K562 (cell line): Measurements from ENCODE around the gene CENPO. TPM values are rescaled to one million over a fixed set of nuclear protein-coding genes. Genes with fewer than 3 reads are reported as not detected.

Source experiments
- ATAC-seq: fragments of 200-7000 bp; cut with Tn5 transposase; 3 replicates; pipeline ENCODE4 v1.9.1; 2020; ENCODE audit warnings: moderate library complexity
- BruUV-seq: library from RNA; stranded (reverse); fragments of 400-500 nt; replicated peaks from 2 replicates; lab custom pipeline; 2021; lab: Mats Ljungman, UMichigan
- CTCF ChIA-PET: fragments of 300-600 bp; formaldehyde crosslinking; extraction: SDS; loops from one replicate; lab custom pipeline; 2021; ENCODE audit warnings: low intra/inter-chr PET ratio; lab: Yijun Ruan, JAX
- POLR2A ChIA-PET: fragments of 300-600, 350-650 bp; sonication (Branson Sonifier 250); formaldehyde crosslinking; extraction: SDS; loops from one replicate; lab custom pipeline; 2021; ENCODE audit warnings: antibody characterized with exemption, inconsistent platforms; lab: Yijun Ruan, JAX
- DNase-seq, 4 experiments: peaks; one replicate each; pipeline versions ENCODE4 v3.0.0 to v3.0.0-alpha.2; 2011 to 2018; ENCODE audit warnings: low spot score in 3 of 4, mixed read lengths in 3 of 4; ENCODE audit errors: extremely low read depth in 1 of 4
- FAIRE-seq: peaks from 2 replicates; lab custom pipeline; 2011; peaks lifted over from hg19 to GRCh38; lab: Jason Lieb, UNC
- H2AFZ ChIP-seq: 2 replicates; pipeline ENCODE4 v1.6.0; 2011; ENCODE audit warnings: low read depth, low read length, control low read depth, inconsistent platforms
- H3K27ac ChIP-seq: fragments of 200-600 bp; 3 replicates; pipeline ENCODE4 v1.8.0; 2011; ENCODE audit warnings: low read depth, mild to moderate bottlenecking, control low read depth, inconsistent platforms, low read length, moderate library complexity, mixed read lengths; ENCODE audit errors: extremely low read depth
- H3K27me3 ChIP-seq, 2 experiments: fragments of 300-600 bp in 1 of 2; 2 replicates in 1 of 2; 3 replicates in 1 of 2; pipeline versions ENCODE4 v1.6.0 to v1.8.0; 2011; ENCODE audit warnings: inconsistent platforms in 2 of 2, low read length in 2 of 2, mild to moderate bottlenecking in 1 of 2, mixed read lengths in 1 of 2, moderate library complexity in 1 of 2; ENCODE audit not compliant: control insufficient read depth in 2 of 2, insufficient read depth in 2 of 2
- H3K36me3 ChIP-seq: fragments of 300-600 bp; 3 replicates; pipeline ENCODE4 v1.8.0; 2011; ENCODE audit warnings: mild to moderate bottlenecking, low read length, inconsistent platforms; ENCODE audit not compliant: control insufficient read depth, insufficient read depth
- H3K4me1 ChIP-seq, 2 experiments: fragments of 200-600 bp in 1 of 2; replicated peaks in 1 of 2; 2 replicates in 1 of 2; 3 replicates in 1 of 2; pipeline versions ENCODE4 v1.5.1 to v1.8.0; 2011; ENCODE audit warnings: inconsistent platforms in 2 of 2, low read length in 2 of 2, mild to moderate bottlenecking in 1 of 2, mixed read lengths in 1 of 2, moderate library complexity in 1 of 2; ENCODE audit not compliant: control insufficient read depth in 2 of 2, insufficient read depth in 2 of 2
- H3K4me2 ChIP-seq: 2 replicates; pipeline ENCODE4 v1.6.1; 2011; ENCODE audit warnings: low read length, control low read depth, inconsistent platforms, mixed read lengths; ENCODE audit not compliant: insufficient read depth
- H3K4me3 ChIP-seq: fragments of 200-600 bp; sonication (generic), shearing (Covaris generic); 2 replicates; pipeline ENCODE4 v1.5.1; 2016; ENCODE audit warnings: control low read depth, inconsistent platforms
- H3K79me2 ChIP-seq: fragments of 200-600 bp; 3 replicates; pipeline ENCODE4 v1.8.0; 2011; ENCODE audit warnings: low read length, inconsistent platforms; ENCODE audit not compliant: control insufficient read depth, insufficient read depth
- H3K9ac ChIP-seq, 2 experiments: 2 replicates each; pipeline versions ENCODE4 v1.6.0 to v1.6.1; 2011; ENCODE audit warnings: low read depth in 2 of 2, low read length in 2 of 2, control low read depth in 1 of 2, inconsistent platforms in 1 of 2, mild to moderate bottlenecking in 1 of 2, mixed read lengths in 1 of 2; ENCODE audit not compliant: insufficient read depth in 1 of 2
- H3K9me1 ChIP-seq: one replicate; pipeline ENCODE4 v1.6.0; 2011; ENCODE audit warnings: inconsistent platforms, mild to moderate bottlenecking, low read length, moderate library complexity; ENCODE audit not compliant: control insufficient read depth, insufficient read depth
- H3K9me3 ChIP-seq: replicated peaks from 2 replicates; pipeline ENCODE4 v1.5.1; 2011; ENCODE audit warnings: low read depth, low read length, inconsistent platforms; ENCODE audit not compliant: control insufficient read depth, insufficient read depth
- H4K20me1 ChIP-seq: replicated peaks from 2 replicates; pipeline ENCODE4 v1.6.1; 2011; ENCODE audit warnings: low read length, inconsistent platforms, mixed read lengths; ENCODE audit not compliant: control insufficient read depth, insufficient read depth
- PHTF2 ChIP-seq: fragments of 250-450 bp; sonication (Bioruptor Pico); IDR thresholded peaks from 2 replicates; pipeline ENCODE4 v1.5.0; 2021; ENCODE audit warnings: mild to moderate bottlenecking
- POLR2G ChIP-seq: fragments of 200-400 bp; formaldehyde crosslinking; IDR thresholded peaks from 2 replicates; pipeline ENCODE4 v1.6.1; 2017; ENCODE audit warnings: low read depth, mild to moderate bottlenecking, antibody characterized with exemption, low read length, moderate library complexity
- SNIP1 ChIP-seq: fragments of 450-650 bp; IDR thresholded peaks from 2 replicates; pipeline ENCODE4 v1.7.1; 2017; ENCODE audit warnings: low read depth, mild to moderate bottlenecking
- TBL1XR1 ChIP-seq, 2 experiments: IDR thresholded peaks; 2 replicates each; pipeline ENCODE4 v1.6.1; 2012; ENCODE audit warnings: improper control_type of control experiment in 2 of 2, low read length in 2 of 2, mild to moderate bottlenecking in 1 of 2
- ZBTB17 ChIP-seq: fragments of 450-650 bp; formaldehyde crosslinking; IDR thresholded peaks from 2 replicates; pipeline ENCODE4 v1.4.0; 2020; ENCODE audit warnings: mild to moderate bottlenecking
- WGBS: fragments of 100-300 bp; shearing (Covaris generic); methylation state at CpG from one replicate; pipeline ENCODE4 v1.1.6; 2016; ENCODE audit warnings: low coverage, mixed read lengths; ENCODE audit not compliant: insufficient coverage; ENCODE audit errors: missing lambda C conversion rate; 5-methylcytosine and 5-hydroxymethylcytosine counted together
- in situ Hi-C: fragments of 300-500 bp; cut with MboI; formaldehyde crosslinking; loops from 4 replicates; pipeline ENCODE4 v1.15.0; 2018; ENCODE audit warnings: inconsistent platforms, mixed read lengths
- intact Hi-C: fragments of 100-400 bp; cut with micrococcal nuclease; formaldehyde crosslinking; loops from 2 replicates; pipeline ENCODE4 v1.14.2; 2022
- polyA plus RNA-seq, 8 experiments: library from polyadenylated mRNA; depleted of rRNA in 4 of 8; stranded (reverse) in 5 of 8; unstranded in 3 of 8; fragments of >200 nt; fragmentation: Nextera tagmentation in 2 of 8; fragmentation: Illumina TruSeq in 1 of 8; extraction: Ambion mirVana in 2 of 8; extraction: Trizol in 1 of 8; gene quantifications; 2 replicates each; pipeline versions ENCODE4 v1.2.1 to v1.2.3, GENCODE V29; 2011 to 2014; ENCODE audit warnings: inconsistent platforms in 1 of 8, missing spikeins in 1 of 8
- total RNA-seq, 7 experiments: library from RNA; depleted of rRNA in 6 of 7; stranded (reverse); fragments of >200 nt in 6 of 7; fragmentation: Illumina TruSeq in 2 of 7; extraction: Trizol in 2 of 7; gene quantifications; 2 replicates each; pipeline versions ENCODE4 v1.2.1 to v1.2.3, GENCODE V29; 2011 to 2021; ENCODE audit warnings: low replicate concordance in 1 of 7
- TF ChIP-seq, protein P1 (sequence below): fragments of 450-650 bp; formaldehyde crosslinking; IDR thresholded peaks from 2 replicates; pipeline ENCODE4 v1.4.0; 2020; ENCODE audit warnings: mild to moderate bottlenecking, mixed read lengths
- TF ChIP-seq, protein P2 (sequence below), 2 experiments: fragments of 450-650 bp; formaldehyde crosslinking in 1 of 2; IDR thresholded peaks; 2 replicates each; pipeline versions ENCODE4 v1.4.0 to v1.6.1; 2014 to 2020; ENCODE audit warnings: mild to moderate bottlenecking in 2 of 2, borderline replicate concordance in 1 of 2, low read depth in 1 of 2

Gene CENPO
- total and polyA plus RNA-seq, 9 of the 15 experiments (the other 6 are each of a cell fraction or from before 2014, with no cell fraction given) = 30.6 to 59.4 (median 38.9) TPM

DNA sequence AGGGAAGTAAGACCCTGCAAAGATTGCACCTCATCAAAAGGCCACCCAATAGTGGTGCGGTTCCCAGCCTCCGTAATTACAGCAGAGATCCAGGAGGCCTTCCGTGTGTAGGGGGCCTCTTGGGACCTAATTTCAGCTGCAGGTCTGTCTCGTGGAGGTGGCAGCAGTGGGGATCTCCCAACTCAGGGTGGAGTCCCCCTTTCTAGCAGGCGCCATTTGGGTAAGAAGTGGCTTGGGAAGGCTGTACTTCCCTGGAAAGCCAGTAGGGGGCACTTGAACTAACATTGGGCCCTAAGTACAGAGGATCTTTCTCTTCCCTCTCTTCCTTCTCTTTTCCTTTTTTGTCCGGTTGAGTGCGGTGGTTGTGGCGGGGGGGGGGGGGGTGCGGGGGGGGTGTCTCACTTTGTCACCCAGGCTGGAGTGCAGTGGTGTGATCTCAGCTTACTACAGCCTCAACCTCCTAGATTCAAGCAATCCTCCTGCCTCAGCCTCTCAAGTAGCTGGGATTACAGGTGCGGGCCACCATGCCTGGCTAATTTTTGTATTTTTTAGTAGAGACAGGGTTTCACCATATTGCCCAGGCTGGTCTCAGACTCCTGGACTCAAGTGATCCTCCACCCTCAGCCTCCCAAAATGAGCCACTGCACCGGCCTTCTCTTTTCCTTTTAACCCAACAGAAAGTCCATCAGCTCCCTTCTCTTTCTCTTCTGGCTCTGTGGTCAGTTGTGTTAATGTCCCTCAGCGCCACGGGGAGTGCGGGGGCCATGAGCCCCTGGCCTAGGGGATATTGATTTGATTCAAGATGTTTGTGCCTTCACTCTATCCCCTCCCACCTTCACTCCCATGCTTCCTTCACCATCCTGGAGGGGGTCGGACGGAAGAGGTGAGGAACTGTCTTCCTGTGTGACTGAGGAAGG, 32.0 kb downstream of the CENPO start (continued):
- TF ChIP-seq TBL1XR1 (IDR thresholded peaks at IDR 0.05; ENCODE audit: low read length in 2 of 2) (no peak), PHTF2 (CRISPR knock-in tag) (no peak)

DNA sequence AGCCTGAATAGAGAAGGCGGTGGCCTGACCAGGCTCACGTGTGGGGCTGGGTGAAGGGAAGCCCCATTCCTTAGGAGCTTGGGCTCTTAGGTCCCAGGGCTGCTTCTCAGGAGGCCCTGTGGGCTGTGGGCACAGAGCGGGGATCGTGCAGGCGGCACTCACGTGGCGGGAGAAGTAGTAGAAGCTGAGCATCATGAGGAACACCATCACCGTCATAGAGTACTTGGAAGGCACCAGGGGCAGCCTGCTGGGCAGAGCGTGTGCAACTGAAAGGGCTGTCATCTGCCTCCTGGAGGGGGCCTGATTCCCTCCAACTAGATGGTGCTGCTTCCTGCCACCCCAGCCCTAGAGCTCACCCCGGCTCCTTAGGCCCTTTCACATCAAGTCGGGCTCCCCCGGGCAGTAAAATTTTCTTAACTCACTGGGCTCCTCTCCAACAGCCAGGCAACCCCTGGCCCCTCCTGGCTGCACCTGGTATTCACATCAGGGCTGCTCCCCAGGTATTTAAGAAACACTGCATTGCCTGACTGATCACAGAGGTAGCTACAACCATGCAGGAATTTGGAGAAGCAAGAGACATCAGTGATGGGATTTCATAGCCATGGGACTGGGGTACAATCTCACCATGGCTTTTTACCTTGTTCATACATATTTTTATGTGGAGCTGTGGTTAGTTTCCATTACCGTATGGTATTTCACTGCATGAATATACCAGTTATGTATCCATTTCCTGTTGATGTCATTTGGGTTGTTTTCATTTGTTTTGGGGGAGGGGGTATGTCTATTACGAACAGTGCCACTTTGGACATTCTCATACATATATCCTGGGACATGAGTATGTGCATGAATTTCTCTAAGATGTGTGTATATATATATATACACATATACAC, 32.9 kb downstream of the CENPO start:
- Histone ChIP-seq H3K79me2 (no peaks in the 10 kb centered on the region), H4K20me1 (no peaks in the 10 kb centered on the region), H3K4me1 (peaks cover 0 to 5% of the 10 kb centered on the region in 2 experiments; a peak in 2 of 5 replicates), H3K9me3 (no peaks in the 10 kb centered on the region), H3K4me2 (no peak overlapping the region), H2AFZ (no peak overlapping the region), H3K9ac (no peak overlapping the region), H3K36me3 (peaks cover 68% of the 10 kb centered on the region), H3K9me1 (no peaks in the 10 kb centered on the region), H3K27ac (no peak overlapping the region), H3K27me3 (no peaks in the 10 kb centered on the region), H3K4me3 (no peak overlapping the region)
- WGBS = 89% methylated on average over 13 of the region's 14 CpGs
- FAIRE-seq (no peak), DNase-seq (no peak), ATAC-seq (no peak)
- intact Hi-C loops (loop anchor here (5.0 kb wide), 3 partner anchors 301 to 371 kb away; partner anchors contain the start of gene NCOA1), in situ Hi-C loops (no loop called here)
- no TSS peak for BruUV-seq
- CTCF ChIA-PET = interaction anchor here (1.1 to 3.3 kb wide), 2 partner anchors 404 to 416 kb away, joined by 3 to 32 read pairs; no protein-coding TSS in a partner anchor
- POLR2A ChIA-PET = no interaction called here
- TF ChIP-seq, protein P1, sequence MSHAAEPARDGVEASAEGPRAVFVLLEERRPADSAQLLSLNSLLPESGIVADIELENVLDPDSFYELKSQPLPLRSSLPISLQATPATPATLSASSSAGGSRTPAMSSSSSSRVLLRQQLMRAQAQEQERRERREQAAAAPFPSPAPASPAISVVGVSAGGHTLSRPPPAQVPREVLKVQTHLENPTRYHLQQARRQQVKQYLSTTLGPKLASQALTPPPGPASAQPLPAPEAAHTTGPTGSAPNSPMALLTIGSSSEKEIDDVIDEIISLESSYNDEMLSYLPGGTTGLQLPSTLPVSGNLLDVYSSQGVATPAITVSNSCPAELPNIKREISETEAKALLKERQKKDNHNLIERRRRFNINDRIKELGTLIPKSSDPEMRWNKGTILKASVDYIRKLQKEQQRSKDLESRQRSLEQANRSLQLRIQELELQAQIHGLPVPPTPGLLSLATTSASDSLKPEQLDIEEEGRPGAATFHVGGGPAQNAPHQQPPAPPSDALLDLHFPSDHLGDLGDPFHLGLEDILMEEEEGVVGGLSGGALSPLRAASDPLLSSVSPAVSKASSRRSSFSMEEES (CRISPR knock-in tag) = no peak
- TF ChIP-seq, protein P2, sequence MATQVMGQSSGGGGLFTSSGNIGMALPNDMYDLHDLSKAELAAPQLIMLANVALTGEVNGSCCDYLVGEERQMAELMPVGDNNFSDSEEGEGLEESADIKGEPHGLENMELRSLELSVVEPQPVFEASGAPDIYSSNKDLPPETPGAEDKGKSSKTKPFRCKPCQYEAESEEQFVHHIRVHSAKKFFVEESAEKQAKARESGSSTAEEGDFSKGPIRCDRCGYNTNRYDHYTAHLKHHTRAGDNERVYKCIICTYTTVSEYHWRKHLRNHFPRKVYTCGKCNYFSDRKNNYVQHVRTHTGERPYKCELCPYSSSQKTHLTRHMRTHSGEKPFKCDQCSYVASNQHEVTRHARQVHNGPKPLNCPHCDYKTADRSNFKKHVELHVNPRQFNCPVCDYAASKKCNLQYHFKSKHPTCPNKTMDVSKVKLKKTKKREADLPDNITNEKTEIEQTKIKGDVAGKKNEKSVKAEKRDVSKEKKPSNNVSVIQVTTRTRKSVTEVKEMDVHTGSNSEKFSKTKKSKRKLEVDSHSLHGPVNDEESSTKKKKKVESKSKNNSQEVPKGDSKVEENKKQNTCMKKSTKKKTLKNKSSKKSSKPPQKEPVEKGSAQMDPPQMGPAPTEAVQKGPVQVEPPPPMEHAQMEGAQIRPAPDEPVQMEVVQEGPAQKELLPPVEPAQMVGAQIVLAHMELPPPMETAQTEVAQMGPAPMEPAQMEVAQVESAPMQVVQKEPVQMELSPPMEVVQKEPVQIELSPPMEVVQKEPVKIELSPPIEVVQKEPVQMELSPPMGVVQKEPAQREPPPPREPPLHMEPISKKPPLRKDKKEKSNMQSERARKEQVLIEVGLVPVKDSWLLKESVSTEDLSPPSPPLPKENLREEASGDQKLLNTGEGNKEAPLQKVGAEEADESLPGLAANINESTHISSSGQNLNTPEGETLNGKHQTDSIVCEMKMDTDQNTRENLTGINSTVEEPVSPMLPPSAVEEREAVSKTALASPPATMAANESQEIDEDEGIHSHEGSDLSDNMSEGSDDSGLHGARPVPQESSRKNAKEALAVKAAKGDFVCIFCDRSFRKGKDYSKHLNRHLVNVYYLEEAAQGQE (IDR thresholded peaks at IDR 0.05; ENCODE audit: borderline replicate concordance) = no peak
- TF ChIP-seq, protein P2 (CRISPR knock-in tag; IDR thresholded peaks at IDR 0.05; ENCODE audit: low read depth) = no peak
- no peak for TF ChIP-seq SNIP1
- TF ChIP-seq ZBTB17 (CRISPR knock-in tag) = no peak
- peak; percentile 61 for TF ChIP-seq POLR2G
